ENCODE measurements around the gene SPTBN1. TPM values are rescaled to one million over a fixed set of nuclear protein-coding genes. Genes with fewer than 3 reads are reported as not detected.

SPTBN1 gene
- total and polyA plus RNA-seq, 2 of the 13 experiments (the other 11 are each of a cell fraction or from before 2014, with no cell fraction given), result 123 to 299 TPM

DNA sequence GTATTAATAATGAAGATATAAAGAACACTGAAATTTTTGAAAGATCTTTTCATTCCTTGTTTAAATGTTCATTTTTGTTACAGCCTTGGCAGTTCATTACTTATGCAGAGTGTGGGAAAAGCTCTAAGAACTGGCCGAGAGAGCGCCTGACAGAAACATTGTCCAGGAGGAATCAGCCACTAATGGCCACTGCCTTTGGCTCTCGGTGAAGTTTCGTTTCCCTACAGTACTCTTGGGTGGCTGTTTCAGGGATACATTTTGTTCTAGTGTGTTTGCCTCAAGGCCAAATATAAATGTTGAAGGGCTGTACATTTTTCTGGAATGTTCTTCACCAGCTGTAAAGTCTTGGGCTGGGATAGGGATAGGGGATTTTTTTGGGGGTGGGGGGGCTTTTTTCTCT, 10.7 kb downstream of the SPTBN1 start:
- H3K36me3 ChIP-seq (replicated peaks in 1 of 2; ENCODE audit: control insufficient read depth in 1 of 2, insufficient read depth in 2 of 2, low read length in 2 of 2), result peaks cover 2 to 9% of the 10 kb centered on the region in 2 experiments; a peak in 2 of 5 replicates
- H3K27me3 ChIP-seq (ENCODE audit: control insufficient read depth in 1 of 2, insufficient read depth in 2 of 2, low read length in 2 of 2), result no peaks in the 10 kb centered on the region
- TF ChIP-seq AGO2 (optimal IDR thresholded peaks at IDR 0.05; ENCODE audit: low read depth, low read length), result peak; percentile 4
- TF ChIP-seq HCFC1 (IDR thresholded peaks at IDR 0.05; ENCODE audit: low read depth, low read length), result no peak
- no peak overlapping the region for H3K9ac ChIP-seq (ENCODE audit: insufficient read depth, low read depth, low read length)
- WGBS (ENCODE audit: low lambda C conversion rate), result 98% methylated on average over 4 of the region's 4 CpGs
- FAIRE-seq, result no peak
- in situ Hi-C loops (cut with HindIII; ENCODE audit: extremely low pct_ligation_motif_present, low pct_unique_long_range_greater_than_20kb) (no loop called here), intact Hi-C loops (cut with micrococcal nuclease; ENCODE audit: unreplicated experiment) (no loop called here)
- no peak overlapping the region for H3K27ac ChIP-seq (ENCODE audit: extremely low read length, insufficient read depth, low read length)
- no peak overlapping the region for H2AFZ ChIP-seq (ENCODE audit: low read length)
- no peaks in the 10 kb centered on the region for H3K9me3 ChIP-seq (ENCODE audit: low read length)
- no peak for ATAC-seq
- no peak for DNase-seq (ENCODE audit: low spot score)
- H3K79me2 ChIP-seq (ENCODE audit: insufficient read depth, low read length), result peaks cover 95% of the 10 kb centered on the region
- no peak overlapping the region for H3K4me2 ChIP-seq (ENCODE audit: low read depth, low read length)
- no TSS peak for BruUV-seq (replicated peaks)
- H3K4me3 ChIP-seq (replicated peaks in 1 of 3; ENCODE audit: insufficient read depth in 1 of 3, low read depth in 2 of 3, low read length in 3 of 3), result no peak overlapping the region
- H4K20me1 ChIP-seq (ENCODE audit: insufficient read depth, low read length), result peaks cover 49% of the 10 kb centered on the region
- ChIA-PET CTCF (ENCODE audit: low intra/inter-chr PET ratio, low total read pairs) (no interaction called here), POLR2A (no interaction called here)
- peaks cover 48% of the 10 kb centered on the region for H3K4me1 ChIP-seq (ENCODE audit: insufficient read depth, low read length)

DNA sequence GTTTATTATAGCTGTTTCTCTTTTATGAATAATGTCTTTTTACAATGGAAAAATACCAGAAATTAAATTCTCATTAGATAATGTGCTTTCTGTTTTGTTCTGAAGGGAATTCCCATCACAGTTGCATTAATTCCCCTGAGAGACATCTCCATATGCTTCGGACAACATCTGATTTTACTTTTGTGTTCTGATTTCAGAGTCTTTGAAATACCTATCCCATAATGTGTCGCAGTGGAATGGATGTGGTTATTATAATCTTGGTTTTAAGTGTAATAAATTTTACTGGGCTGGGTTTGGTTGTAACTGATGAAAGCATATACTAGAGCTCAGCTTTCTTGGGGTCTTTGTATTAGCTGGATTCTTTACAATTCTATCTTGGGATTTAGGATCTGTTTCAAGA, 12.5 kb downstream of the SPTBN1 start:
- H3K36me3 ChIP-seq (replicated peaks in 1 of 2; ENCODE audit: control insufficient read depth in 1 of 2, insufficient read depth in 2 of 2, low read length in 2 of 2), result peaks cover 2 to 3% of the 10 kb centered on the region in 2 experiments; a peak in 2 of 5 replicates
- POLR2A ChIA-PET, result interaction anchor here (0.6 kb wide), 1 partner anchor 24 kb away, joined by 3 read pairs; no protein-coding TSS in a partner anchor
- peaks cover 42% of the 10 kb centered on the region for H3K4me1 ChIP-seq (ENCODE audit: insufficient read depth, low read length)
- no peak overlapping the region for H3K4me3 ChIP-seq (replicated peaks in 1 of 3; ENCODE audit: insufficient read depth in 1 of 3, low read depth in 2 of 3, low read length in 3 of 3)
- H3K9ac ChIP-seq (ENCODE audit: insufficient read depth, low read depth, low read length), result no peak overlapping the region
- H3K27me3 ChIP-seq (ENCODE audit: control insufficient read depth in 1 of 2, insufficient read depth in 2 of 2, low read length in 2 of 2), result no peaks in the 10 kb centered on the region
- FAIRE-seq (no peak), ATAC-seq (no peak), DNase-seq (ENCODE audit: low spot score) (no peak)
- H2AFZ ChIP-seq (ENCODE audit: low read length), result no peak overlapping the region
- peaks cover 92% of the 10 kb centered on the region for H3K79me2 ChIP-seq (ENCODE audit: insufficient read depth, low read length)
- no peak overlapping the region for H3K4me2 ChIP-seq (ENCODE audit: low read depth, low read length)
- no peaks in the 10 kb centered on the region for H3K9me3 ChIP-seq (ENCODE audit: low read length)
- peaks cover 39% of the 10 kb centered on the region for H4K20me1 ChIP-seq (ENCODE audit: insufficient read depth, low read length)
- intact Hi-C loops (cut with micrococcal nuclease; ENCODE audit: unreplicated experiment) (no loop called here), in situ Hi-C loops (cut with HindIII; ENCODE audit: extremely low pct_ligation_motif_present, low pct_unique_long_range_greater_than_20kb) (no loop called here)
- H3K27ac ChIP-seq (ENCODE audit: extremely low read length, insufficient read depth, low read length), result no peak overlapping the region
- WGBS (ENCODE audit: low lambda C conversion rate), result 97% methylated on average over 2 of the region's 2 CpGs
- CTCF ChIA-PET (ENCODE audit: low intra/inter-chr PET ratio, low total read pairs), result no interaction called here
- BruUV-seq (replicated peaks), result no TSS peak
- TF ChIP-seq YEATS4 (CRISPR knock-in tag; IDR thresholded peaks at IDR 0.05; ENCODE audit: borderline replicate concordance) (no peak), ZNF775 (CRISPR knock-in tag; IDR thresholded peaks at IDR 0.05; ENCODE audit: borderline replicate concordance) (no peak), EP300 (IDR thresholded peaks at IDR 0.05; ENCODE audit: low read depth in 2 of 2, low read length in 2 of 2) (no peak), EP300 (CRISPR knock-in tag; IDR thresholded peaks at IDR 0.05; ENCODE audit: borderline replicate concordance) (no peak), CCDC6 (CRISPR knock-in tag; IDR thresholded peaks at IDR 0.05) (no peak), ZNF234 (CRISPR knock-in tag; conservative IDR thresholded peaks at IDR 0.05) (no peak), SNRNP70 (IDR thresholded peaks at IDR 0.05; ENCODE audit: low read depth, low read length) (no peak), NONO (IDR thresholded peaks at IDR 0.05) (no peak), NONO (CRISPR knock-in tag; conservative IDR thresholded peaks at IDR 0.05) (no peak), YEATS2 (CRISPR knock-in tag; IDR thresholded peaks at IDR 0.05; ENCODE audit: borderline replicate concordance) (no peak), ZNF44 (CRISPR knock-in tag; IDR thresholded peaks at IDR 0.05) (no peak), ZNF572 (CRISPR knock-in tag; IDR thresholded peaks at IDR 0.05) (no peak), RARG (CRISPR knock-in tag; IDR thresholded peaks at IDR 0.05; ENCODE audit: low read depth) (no peak), ZNF792 (CRISPR knock-in tag; IDR thresholded peaks at IDR 0.05) (no peak)
- TF ChIP-seq, protein P1, sequence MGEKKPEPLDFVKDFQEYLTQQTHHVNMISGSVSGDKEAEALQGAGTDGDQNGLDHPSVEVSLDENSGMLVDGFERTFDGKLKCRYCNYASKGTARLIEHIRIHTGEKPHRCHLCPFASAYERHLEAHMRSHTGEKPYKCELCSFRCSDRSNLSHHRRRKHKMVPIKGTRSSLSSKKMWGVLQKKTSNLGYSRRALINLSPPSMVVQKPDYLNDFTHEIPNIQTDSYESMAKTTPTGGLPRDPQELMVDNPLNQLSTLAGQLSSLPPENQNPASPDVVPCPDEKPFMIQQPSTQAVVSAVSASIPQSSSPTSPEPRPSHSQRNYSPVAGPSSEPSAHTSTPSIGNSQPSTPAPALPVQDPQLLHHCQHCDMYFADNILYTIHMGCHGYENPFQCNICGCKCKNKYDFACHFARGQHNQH (CRISPR knock-in tag; IDR thresholded peaks at IDR 0.05), result no peak
- TF ChIP-seq, protein P2, sequence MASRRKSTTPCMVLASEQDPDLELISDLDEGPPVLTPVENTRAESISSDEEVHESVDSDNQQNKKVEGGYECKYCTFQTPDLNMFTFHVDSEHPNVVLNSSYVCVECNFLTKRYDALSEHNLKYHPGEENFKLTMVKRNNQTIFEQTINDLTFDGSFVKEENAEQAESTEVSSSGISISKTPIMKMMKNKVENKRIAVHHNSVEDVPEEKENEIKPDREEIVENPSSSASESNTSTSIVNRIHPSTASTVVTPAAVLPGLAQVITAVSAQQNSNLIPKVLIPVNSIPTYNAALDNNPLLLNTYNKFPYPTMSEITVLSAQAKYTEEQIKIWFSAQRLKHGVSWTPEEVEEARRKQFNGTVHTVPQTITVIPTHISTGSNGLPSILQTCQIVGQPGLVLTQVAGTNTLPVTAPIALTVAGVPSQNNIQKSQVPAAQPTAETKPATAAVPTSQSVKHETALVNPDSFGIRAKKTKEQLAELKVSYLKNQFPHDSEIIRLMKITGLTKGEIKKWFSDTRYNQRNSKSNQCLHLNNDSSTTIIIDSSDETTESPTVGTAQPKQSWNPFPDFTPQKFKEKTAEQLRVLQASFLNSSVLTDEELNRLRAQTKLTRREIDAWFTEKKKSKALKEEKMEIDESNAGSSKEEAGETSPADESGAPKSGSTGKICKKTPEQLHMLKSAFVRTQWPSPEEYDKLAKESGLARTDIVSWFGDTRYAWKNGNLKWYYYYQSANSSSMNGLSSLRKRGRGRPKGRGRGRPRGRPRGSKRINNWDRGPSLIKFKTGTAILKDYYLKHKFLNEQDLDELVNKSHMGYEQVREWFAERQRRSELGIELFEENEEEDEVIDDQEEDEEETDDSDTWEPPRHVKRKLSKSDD (CRISPR knock-in tag; IDR thresholded peaks at IDR 0.05; ENCODE audit: low read depth), result no peak
